ENCODE measurements around the gene PNPLA5.

GRCh38 chr22:43857367-43857766 lies 34.4 kb downstream of the PNPLA5 start:
- TF ChIP-seq CTCF (IDR thresholded peaks at IDR 0.05 in 4 of 5, conservative IDR thresholded peaks at IDR 0.05 in 1 of 5) (no peak), POLR2A (IDR thresholded peaks at IDR 0.05) (no peak)

All from gastrocnemius medialis (tissue), 4 donors.